UCSD-AML1 (cell line): Measurements from ENCODE around the gene KRT86.

Experiments
- DNase-seq: peaks from one replicate; lab custom pipeline; 2025; ENCODE audit not compliant: unreplicated experiment; lab: John Stamatoyannopoulos, UW

The KRT86 gene

DNA sequence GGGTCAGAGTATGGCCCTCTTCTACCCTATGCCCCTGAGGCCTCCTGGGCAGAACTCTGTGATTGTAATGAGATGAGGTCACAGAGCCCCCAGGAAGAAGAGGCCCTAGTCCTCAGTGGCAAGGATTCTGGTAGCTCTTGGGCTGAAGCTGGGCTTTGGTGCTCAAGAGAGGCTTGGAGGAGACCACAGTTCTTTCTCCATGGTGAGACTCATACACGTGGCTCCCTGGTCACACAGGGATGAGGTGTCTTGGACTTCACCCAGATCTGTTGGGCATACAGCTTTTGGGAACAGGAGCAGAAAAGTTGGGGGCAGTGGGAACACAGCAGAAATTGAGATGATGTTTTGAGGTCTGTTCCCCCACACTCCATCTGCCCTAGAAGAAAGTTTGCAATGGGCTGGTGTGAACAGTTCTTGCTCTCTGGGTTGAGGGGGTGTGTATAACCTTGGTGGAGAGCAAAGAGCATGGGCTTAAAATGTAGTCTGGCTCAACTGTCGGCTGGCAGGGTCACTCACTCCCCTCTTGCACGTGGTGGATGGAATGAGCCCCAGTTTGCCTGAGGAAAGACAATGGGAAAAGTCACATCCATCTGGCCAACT, at the start of gene KRT86:
KRT86 (plus strand) TSS at position 125 of the 600 bp plus-strand sequence. CDS start 27,272 bp downstream, outside the sequence.
- no peak for DNase-seq

DNA sequence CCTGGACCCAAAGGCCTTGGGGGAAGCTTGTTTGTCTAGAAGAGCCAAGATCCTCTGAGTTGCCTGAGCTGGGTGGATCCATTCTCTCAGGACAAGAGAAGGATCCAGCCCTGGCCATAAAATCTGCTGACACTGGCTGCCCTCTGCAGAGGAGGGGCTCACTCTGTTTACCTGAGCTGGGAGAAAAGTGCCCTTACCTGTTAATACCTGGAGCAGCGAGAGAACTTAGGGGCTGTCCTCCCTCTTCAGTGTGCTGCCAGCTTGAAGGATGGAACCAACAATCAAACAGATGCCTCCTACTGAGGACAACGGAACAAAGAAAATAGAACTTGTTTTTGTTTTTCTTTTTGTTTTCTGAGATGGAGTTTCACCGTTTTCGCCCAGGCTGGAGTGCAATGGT, 48.7 kb upstream of the KRT86 start:
- no peak for DNase-seq

DNA sequence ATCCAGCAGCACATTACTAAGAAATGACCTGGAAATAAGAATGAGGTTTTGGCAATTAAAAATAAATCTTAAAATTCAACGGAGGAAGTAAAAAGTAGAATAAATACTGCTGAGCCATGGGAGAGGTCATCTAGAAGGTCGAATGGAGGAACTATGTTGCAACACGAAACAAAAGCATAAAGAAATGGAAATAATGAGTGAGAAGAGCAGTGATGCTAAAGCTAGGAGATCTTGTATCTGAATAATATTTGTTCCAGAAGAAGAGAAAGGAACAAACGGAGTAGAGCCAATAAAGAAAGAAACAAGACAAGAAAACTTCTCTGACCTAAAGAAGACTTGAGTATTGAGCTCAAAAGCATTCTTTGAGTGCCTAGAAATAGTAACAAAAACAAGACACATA, 48.0 kb upstream of the KRT86 start:
- DNase-seq = no peak

DNA sequence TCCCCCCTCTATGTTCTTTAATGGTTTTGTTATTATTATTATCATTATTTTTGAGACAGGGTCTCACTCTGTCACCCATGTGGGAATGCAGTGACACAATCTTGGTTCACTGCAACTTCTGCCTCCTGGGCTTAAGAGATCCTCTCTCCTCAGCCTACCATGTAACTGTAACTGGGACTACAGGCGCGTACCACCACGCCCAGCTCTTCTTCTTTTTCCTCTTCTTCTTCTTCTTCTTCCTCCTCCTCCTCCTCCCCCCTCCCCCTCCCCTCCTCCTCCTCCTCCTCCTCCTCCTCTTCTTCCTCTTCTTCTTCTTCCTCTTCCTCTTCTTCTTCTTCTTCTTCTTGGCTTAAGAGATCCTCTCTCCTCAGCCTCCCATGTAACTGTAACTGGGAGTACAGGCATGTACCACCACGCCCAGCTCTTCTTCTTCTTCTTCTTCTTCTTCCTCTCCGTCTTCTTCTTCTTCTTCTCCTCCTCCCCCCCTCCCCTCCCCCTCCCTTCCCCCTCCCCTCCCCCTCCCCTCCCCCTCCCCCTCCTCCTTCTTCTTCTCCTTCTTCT, 46.8 kb upstream of the KRT86 start:
- DNase-seq = no peak

DNA sequence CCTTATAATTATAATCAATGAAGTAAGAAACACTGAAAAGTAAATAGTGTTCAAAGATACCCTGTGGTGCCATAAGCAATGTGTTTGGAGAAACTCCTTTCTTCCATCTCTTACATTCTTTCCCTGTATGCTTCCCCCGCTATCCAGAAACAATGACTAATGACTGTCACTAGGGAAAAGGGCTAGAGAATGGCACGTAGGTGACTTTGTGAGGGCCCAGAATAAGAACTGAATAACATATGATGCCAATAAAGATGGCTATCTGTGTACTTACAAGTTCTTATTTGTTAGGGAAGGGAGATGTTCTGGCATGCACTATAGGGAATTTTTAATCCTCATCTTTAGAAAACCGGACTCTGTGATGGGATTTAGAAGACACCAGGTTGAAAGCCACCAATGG, 46.1 kb upstream of the KRT86 start:
- DNase-seq = no peak

DNA sequence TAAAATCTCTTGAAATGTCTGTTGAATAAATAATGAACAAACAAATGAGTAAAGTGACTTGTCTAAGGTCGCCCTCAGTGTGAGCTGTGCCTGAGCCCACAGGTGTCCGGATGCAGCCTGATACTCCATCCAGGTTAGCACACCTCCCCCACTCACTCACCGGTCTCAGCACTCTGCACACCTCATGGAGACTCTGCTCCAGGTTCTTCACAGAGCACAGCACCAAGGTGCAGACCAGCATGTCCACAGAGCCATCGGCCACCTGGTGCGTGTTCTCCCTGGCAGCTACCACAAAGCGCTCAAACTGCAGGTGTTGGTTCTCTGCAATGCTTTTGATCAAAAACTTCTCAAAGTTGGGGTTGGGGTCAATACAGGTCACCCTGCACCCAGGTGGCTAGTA, 45.5 kb upstream of the KRT86 start:
- no peak for DNase-seq

DNA sequence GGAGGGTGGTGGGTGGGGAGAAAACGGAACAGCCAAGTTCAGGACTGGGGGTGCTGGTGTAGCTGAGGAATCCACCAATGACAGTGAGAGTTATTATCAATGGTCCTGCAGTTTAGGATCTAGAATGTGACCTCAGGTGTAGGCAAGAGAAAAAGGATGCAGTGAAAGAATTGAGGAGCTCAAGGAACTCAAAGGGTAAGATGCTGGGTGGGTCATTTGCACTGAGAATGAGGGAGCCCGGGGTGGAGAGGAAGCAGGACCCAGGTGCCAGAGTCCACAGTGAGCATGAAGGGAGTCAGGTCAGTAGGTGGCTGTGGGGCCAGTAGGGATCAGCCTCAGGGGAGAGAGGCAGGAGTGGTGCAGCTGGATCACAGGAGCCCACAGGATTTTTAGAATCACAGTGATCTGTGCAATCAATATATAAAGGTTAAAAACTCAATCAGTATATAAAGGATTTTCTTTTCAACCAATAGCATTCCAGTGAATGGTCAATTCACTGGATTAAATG, 44.6 kb upstream of the KRT86 start:
- DNase-seq = no peak

DNA sequence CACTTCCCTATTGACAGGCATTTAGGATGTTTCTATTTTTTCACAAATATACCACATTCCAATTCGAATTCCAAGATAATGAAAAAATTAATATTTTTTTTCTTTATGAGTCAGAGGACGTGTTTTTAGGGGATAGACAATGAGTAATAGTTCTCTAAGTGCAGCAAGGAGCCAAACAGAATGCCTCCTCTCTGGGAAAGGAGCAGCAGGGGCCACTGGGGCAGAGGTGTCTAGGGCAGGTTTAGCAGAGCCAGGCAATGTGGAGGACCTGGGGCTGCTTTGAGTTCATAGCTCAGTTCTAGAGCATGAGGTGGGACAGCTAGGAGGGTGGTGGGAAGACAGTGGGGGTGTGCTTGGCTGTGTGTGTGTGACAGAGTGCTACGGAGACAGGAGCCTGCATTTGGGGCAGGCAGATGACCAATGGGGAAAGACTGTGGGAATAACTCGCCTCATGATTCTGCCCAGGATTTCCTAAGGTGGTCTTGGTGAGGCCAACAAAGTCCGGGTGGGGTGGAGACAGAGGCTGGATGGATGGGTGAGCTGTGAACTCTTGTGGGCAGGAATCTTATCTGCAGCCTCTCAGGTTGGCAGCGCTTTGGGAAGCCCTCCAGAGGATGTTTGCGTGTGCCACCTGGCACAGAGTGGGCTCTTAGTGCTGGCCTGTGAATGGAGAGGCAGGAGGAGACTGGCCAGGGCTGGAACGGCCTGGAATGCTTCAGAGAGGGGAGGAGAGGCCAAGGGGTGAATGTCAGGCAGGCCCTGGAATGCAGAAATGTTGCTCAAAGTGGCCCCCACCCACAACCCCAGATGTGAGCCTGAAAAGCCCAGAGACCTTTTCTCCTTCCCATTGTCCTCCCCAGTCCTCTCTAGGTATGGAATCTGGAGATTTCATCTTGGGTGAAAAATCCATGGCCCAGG, 43.8 kb upstream of the KRT86 start:
- no peak for DNase-seq

DNA sequence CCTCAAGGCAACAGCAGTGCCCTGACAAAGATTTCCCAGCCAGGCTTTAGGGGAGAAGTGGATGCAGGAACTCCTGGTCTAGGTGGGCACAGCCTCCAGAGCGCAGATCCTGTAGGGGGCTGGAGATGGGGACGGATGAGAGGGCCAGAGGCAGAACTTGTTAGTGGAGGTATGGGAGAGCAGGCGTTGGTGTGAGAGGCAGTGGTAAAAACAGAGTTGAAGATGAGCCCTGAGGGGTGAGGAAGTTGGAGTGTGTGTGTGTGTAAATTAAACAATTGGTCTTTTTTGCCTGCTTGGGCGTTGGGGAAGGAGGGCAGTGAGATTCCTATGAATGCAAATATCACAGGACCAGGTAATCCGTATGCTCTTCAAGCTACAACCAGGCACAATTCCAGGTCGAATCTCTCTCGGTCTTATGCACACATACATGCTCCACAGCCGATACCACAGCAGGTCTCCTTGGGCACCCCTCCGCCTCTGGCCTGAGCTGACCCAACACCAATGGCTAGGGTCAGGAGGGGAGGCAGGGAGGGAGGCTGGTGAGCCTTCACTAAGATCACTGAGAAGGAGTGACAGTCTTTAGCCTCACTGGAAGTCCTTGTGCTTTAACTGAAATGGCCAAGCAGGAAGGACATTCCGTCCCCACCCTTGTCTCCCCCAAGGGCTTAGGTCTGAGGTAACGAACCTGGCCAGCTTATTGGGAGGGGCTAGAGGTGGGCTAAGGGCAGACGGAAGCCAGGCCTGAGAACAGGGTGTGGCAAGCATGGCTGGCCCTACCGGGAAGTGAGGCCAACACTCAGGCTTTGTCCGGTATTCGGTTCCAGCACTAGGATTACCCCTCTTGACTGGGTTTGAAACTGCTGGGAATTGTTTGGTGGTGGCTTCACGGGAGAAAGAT, 42.9 kb upstream of the KRT86 start:
- no peak for DNase-seq

DNA sequence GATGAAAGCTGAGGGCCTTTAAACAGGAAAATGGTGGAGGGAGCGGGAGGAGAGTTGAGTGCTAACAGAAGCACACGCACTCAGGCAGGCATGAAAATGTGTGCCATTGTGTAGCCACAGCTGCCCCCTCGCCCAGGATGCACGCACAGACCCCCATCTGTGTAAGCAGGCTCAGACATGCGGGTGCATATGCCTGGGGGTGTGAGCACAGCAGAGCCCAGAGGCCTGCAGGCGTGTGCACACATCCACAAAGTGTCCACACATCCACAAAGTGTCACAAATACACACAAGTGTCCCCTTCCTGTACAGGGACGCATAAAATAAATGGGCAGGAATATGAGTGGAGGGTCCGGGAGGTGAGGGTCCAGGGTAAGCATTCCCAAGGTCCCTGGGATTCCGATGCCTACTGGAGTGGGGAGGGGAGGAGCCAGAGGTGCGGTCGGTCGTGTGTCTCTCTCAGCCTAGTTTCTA, 42.2 kb upstream of the KRT86 start:
- DNase-seq = no peak

DNA sequence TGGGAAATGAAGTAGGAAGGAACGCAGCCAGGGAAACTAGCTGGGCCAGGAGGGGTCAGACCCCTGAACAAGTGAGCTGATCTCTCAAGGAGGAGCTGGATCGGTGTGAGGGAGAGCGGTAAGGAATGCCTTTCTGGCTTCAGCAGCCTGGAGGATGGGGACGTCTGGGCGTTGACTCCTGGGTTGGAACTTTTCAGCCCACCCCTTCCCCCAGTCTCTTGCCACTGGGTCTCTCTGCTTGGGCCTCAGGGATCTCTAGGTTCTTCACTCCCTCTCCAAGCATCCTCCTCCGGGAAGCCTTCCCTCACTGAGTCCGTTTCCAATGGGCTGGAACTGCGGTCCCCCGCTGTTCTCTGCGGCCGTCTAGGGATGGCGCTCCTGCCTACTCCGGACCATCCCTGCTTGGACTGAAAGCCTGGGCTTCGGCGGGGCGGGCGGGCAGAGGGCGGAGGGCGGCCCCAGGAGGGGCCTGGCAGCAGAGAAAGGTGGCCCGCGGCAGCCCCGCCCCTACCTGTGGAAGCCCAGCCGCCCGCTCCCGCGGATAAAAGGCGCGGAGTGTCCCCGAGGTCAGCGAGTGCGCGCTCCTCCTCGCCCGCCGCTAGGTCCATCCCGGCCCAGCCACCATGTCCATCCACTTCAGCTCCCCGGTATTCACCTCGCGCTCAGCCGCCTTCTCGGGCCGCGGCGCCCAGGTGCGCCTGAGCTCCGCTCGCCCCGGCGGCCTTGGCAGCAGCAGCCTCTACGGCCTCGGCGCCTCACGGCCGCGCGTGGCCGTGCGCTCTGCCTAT, 41.6 kb upstream of the KRT86 start, which contains the start of gene KRT7:
KRT7 (plus strand) TSS at position 570 of the 788 bp plus-strand sequence; CDS start at position 624, 54 bp downstream.
- DNase-seq = no peak

DNA sequence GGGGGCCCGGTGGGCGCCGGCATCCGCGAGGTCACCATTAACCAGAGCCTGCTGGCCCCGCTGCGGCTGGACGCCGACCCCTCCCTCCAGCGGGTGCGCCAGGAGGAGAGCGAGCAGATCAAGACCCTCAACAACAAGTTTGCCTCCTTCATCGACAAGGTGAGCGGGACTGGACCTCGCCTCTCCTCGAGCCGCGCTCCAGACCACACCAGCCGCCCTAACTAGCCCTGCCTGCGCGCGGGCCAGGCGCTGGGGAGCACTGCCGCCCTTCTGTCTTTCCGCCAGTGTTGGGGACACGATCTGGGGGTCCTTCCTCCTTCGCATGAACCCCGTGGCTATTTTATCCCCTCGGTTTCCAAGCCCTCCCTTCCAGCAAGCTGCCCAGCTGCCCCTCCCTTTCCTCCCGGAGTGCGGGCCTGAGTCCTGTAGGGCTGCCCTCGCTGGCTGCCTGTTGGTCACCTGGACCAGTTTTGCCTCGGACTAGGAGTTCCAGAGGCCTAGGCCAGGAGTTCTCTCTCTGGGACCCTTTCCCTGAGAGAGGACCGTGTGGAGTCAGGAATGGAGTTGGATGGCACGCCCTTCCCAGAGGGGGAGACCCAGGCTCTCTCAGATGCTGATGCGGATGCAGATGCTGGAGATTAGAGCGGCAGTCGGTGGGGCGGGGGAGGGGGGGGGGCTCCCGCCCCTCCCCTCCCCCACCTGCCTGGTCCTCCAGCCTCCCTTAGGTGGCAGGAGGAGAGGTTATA, 40.8 kb upstream of the KRT86 start:
- no peak for DNase-seq

DNA sequence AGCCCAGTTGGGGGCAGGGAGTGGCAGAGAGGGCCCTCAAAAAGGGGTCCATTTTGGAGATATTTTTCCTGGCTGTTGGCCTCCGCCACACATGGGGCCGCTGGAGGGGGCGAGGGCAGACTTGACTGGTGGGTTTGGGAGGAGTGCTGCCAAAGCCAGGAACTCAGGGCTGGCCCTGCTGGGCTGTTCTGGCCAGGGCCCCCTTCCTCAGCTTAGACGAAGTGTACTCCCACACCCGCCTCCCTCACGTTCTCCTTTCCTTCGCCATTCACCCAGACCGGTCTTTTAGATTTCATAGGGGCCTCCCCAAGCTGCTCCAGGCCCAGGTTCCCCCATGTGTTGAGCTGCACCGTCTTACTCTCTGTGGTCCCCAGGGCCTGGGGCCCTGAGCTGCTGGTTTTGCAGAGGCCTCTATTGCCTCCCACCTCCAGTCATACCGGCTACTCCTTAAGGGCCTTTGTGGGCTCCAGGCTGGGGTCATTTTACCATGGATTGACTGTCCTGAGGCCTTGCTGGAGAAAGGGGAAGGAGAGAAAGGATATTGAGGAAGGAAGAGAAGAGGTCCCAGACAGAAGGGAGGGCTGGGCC, 40.1 kb upstream of the KRT86 start:
- peak; percentile 69 for DNase-seq

DNA sequence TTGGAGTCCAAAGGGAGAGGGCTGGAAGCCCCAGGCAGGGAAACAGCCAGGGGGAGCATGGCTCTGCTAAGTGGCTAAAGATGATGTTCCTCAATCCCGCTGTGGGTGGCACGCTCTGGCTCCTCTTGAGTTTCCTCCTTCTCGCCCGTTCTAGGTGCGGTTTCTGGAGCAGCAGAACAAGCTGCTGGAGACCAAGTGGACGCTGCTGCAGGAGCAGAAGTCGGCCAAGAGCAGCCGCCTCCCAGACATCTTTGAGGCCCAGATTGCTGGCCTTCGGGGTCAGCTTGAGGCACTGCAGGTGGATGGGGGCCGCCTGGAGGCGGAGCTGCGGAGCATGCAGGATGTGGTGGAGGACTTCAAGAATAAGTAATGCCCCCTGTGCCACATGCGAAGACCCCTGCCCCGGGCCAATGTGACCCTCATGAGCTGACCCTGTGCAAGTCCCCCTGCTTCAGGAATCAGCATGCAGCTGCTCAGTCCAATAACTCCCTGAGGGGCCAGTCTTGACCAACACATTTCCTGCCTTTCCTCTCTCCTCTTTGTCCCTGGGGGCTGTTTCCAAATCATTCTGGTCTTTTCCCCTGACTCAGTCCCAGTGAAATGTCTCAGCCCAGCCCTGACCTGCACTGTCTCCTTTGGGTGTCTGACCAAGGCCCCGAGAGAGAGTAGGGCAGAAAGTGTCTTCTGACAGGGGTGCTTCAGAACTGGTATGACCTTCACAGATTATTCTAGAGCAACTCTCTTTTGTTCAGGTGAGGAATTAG, 39.3 kb upstream of the KRT86 start:
- DNase-seq = no peak

DNA sequence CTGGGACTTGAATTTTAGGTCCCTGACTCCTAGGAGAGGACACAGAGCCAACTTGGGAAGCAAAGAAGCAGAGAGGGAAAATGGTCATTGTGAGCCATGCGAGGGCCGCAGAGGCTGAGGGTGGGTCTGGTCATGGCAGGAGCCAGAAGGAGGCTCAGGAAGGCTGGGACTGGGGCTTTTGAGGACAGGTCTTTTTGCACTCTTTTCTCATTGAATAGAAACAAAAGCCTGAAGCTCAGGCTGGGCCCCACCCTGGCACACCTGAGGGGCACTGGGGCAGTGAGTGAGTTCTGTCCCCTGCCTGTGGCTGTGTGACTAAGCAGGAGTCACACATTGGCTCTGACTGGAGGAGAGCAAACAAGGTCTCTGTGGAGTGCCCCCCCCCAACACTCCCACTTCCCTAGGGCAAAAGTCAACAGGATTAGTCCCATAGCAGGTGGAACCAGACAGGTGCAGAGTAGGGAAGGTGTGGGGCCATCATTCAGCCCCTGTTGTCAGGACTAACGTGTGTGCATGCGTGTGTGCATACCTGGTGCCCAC, 38.6 kb upstream of the KRT86 start:
- DNase-seq = no peak

DNA sequence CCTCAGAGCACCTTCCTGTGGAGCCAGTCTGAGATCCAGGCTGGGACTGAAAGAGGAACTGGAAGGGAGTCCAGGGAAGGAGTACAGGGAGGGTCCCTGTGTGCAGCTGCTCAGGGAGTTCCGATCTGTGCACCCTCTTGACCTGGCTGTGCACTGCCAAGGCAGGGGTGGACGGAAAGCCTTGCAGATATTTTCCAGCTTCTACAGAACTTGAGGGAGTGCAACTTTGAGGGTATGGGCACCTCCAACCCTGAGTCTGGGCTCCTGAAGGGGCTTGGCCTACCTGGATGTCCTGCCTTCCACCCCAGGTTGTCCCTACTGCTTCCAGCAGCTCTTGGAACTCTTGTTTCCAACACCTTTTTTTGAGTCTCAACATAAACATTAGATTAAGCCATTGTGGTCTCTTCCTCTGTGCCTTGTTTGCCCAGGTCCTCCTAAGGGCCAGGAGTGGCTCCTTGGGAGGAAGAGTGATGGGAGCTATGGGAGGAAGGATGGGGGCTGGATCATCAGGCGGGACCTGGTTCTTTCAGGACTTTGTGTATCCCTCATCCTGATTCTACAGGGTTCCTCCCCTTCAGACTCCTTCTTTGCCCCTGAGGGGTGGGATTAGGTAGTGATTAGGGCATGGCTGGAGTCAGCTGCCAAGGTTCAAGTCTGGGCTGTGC, 37.9 kb upstream of the KRT86 start:
- DNase-seq = no peak

DNA sequence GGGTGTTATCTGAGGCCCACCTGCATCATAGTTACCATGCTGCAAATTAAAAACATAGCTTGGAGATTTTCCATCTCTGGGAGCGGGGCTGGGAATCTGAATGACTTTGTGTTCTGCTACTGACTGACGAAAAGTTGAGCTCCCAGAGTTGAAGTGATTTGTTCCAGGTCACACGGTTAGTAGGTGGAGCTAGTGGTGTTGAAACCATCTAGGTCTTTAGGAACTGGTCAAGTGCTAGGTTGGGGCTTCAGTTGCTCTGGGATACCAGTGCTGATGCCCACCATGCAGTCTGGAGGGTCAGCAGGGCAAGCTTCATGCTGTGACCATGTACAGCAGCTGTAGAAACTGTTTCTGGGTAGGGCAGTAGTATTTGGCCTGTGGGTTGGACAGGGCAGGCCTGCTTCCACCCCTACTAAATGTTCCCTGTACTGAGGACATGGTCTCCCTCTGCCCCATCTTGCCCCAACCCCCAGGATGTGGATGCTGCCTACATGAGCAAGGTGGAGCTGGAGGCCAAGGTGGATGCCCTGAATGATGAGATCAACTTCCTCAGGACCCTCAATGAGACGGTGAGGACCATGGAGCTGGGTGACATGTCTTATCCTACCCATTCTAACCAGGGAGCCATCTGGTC, 36.1 kb upstream of the KRT86 start:
- DNase-seq = no peak
